ENCODE results near the gene TMEM89. TPM values are rescaled to one million over a fixed set of nuclear protein-coding genes. Genes with fewer than 3 reads are reported as not detected.

TMEM89 gene
- total RNA-seq, 1 experiment from 2014 or later: not detected

DNA sequence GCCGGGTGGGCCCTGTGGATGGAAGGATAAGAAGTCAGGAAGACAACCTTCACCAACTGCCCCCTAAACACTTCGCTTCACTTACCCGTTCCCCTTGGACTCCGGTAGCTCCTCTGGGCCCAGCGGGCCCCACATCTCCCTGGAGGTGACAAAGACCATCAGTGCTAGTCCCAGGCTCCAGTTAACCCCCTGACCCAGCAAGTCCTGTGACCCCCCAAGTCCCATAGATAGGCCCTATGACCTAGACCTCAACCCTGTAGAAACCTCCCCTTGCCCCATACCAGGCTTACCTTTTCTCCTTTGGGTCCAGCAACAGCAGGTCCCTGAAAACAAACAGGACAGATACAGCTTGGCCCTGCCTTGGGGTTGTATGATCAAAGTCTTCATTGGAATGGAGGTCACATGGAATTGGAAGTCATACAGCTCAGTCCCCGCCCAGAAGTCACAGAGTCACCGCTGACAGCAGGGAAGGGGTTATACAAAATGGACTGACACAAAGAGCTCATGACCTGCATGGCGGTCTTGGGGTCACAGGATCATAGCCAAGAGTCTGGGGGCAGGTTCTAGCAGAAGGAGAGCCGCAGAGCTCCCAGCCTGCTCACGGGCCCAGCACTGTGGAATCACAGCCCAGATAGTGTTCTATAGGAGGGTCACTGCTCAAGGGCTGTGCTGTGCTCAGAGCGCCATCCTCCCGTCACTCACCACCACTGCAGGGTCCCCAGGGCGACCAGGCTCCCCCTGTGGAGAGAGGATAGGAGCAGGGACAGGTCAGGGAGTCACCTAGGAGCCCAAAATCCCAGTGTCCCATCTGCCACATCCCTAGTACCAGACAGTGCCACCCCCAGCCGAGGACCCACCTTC lies 39.7 kb downstream of the TMEM89 start:
- no peaks in the 10 kb centered on the region for H4K20me1 ChIP-seq (ENCODE audit: insufficient read depth, low read depth, low read length)
- H3K4me1 ChIP-seq (ENCODE audit: low read length): no peaks in the 10 kb centered on the region
- H3K36me3 ChIP-seq (ENCODE audit: insufficient read depth, low read length): no peaks in the 10 kb centered on the region
- no peaks in the 10 kb centered on the region for H3K79me2 ChIP-seq (ENCODE audit: low read length)
- H3K9me3 ChIP-seq (ENCODE audit: low read length): no peaks in the 10 kb centered on the region
- H3K4me2 ChIP-seq (ENCODE audit: low read depth, low read length, poor library complexity, severe bottlenecking): no peak overlapping the region
- H3K27me3 ChIP-seq (ENCODE audit: low read length): no peaks in the 10 kb centered on the region
- no peak overlapping the region for H3K9ac ChIP-seq (ENCODE audit: low read length)
- H3K27ac ChIP-seq (ENCODE audit: low read length): no peak overlapping the region
- H3K9me2 ChIP-seq (replicated peaks; ENCODE audit: insufficient read depth, low read length): no peaks in the 10 kb centered on the region
- H3K4me3 ChIP-seq (ENCODE audit: low read length): no peak overlapping the region
- DNase-seq: no peak
- H2AFZ ChIP-seq (ENCODE audit: low read length): no peak overlapping the region

GRCh38 chr3:48576647-48577046 lies 44.9 kb downstream of the TMEM89 start:
- no peak overlapping the region for H3K4me2 ChIP-seq (ENCODE audit: low read depth, low read length, poor library complexity, severe bottlenecking)
- DNase-seq: no peak
- no peaks in the 10 kb centered on the region for H3K4me1 ChIP-seq (ENCODE audit: low read length)
- H3K36me3 ChIP-seq (ENCODE audit: insufficient read depth, low read length): no peaks in the 10 kb centered on the region
- H3K4me3 ChIP-seq (ENCODE audit: low read length): no peak overlapping the region
- no peak overlapping the region for H2AFZ ChIP-seq (ENCODE audit: low read length)
- no peak overlapping the region for H3K27ac ChIP-seq (ENCODE audit: low read length)
- H4K20me1 ChIP-seq (ENCODE audit: insufficient read depth, low read depth, low read length): no peaks in the 10 kb centered on the region
- H3K9ac ChIP-seq (ENCODE audit: low read length): no peak overlapping the region
- no peaks in the 10 kb centered on the region for H3K27me3 ChIP-seq (ENCODE audit: low read length)
- H3K9me3 ChIP-seq (ENCODE audit: low read length): no peaks in the 10 kb centered on the region
- no peaks in the 10 kb centered on the region for H3K79me2 ChIP-seq (ENCODE audit: low read length)
- no peaks in the 10 kb centered on the region for H3K9me2 ChIP-seq (replicated peaks; ENCODE audit: insufficient read depth, low read length)

DNA sequence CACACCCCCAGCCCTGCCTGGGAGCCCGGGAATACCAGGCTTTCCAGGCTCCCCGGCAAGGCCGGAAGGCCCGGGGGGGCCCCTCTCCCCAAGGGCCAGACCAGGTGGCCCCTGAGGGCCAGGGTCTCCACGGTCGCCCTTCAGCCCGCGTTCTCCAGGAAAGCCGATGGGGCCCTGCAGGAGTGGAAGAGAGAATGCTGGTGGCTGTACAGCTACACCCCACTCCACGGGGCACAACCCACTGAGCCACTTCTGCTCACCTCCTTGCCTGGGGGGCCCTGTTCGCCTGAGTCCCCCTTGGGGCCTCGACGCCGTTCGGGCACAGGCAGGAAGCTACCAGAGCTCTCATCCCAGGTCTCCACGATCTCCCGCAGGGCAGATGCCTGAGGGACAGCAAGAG lies 46.2 kb downstream of the TMEM89 start:
- DNase-seq: no peak
- Histone ChIP-seq H3K79me2 (ENCODE audit: low read length) (no peaks in the 10 kb centered on the region), H3K4me2 (ENCODE audit: low read depth, low read length, poor library complexity, severe bottlenecking) (no peak overlapping the region), H2AFZ (ENCODE audit: low read length) (no peak overlapping the region), H3K27ac (ENCODE audit: low read length) (no peak overlapping the region), H4K20me1 (ENCODE audit: insufficient read depth, low read depth, low read length) (no peaks in the 10 kb centered on the region), H3K4me3 (ENCODE audit: low read length) (no peak overlapping the region), H3K9ac (ENCODE audit: low read length) (no peak overlapping the region), H3K9me3 (ENCODE audit: low read length) (no peaks in the 10 kb centered on the region), H3K36me3 (ENCODE audit: insufficient read depth, low read length) (no peaks in the 10 kb centered on the region), H3K4me1 (ENCODE audit: low read length) (no peaks in the 10 kb centered on the region), H3K9me2 (replicated peaks; ENCODE audit: insufficient read depth, low read length) (no peaks in the 10 kb centered on the region), H3K27me3 (ENCODE audit: low read length) (no peaks in the 10 kb centered on the region)

GRCh38 chr3:48573973-48574585 lies 47.5 kb downstream of the TMEM89 start:
- no peaks in the 10 kb centered on the region for H4K20me1 ChIP-seq (ENCODE audit: insufficient read depth, low read depth, low read length)
- no peaks in the 10 kb centered on the region for H3K9me3 ChIP-seq (ENCODE audit: low read length)
- H3K27me3 ChIP-seq (ENCODE audit: low read length): no peaks in the 10 kb centered on the region
- H3K4me2 ChIP-seq (ENCODE audit: low read depth, low read length, poor library complexity, severe bottlenecking): no peak overlapping the region
- H3K36me3 ChIP-seq (ENCODE audit: insufficient read depth, low read length): no peaks in the 10 kb centered on the region
- no peak overlapping the region for H3K9ac ChIP-seq (ENCODE audit: low read length)
- H3K79me2 ChIP-seq (ENCODE audit: low read length): no peaks in the 10 kb centered on the region
- no peak for DNase-seq
- H3K27ac ChIP-seq (ENCODE audit: low read length): no peak overlapping the region
- H3K4me3 ChIP-seq (ENCODE audit: low read length): no peak overlapping the region
- no peaks in the 10 kb centered on the region for H3K9me2 ChIP-seq (replicated peaks; ENCODE audit: insufficient read depth, low read length)
- H3K4me1 ChIP-seq (ENCODE audit: low read length): no peaks in the 10 kb centered on the region
- H2AFZ ChIP-seq (ENCODE audit: low read length): no peak overlapping the region

DNA sequence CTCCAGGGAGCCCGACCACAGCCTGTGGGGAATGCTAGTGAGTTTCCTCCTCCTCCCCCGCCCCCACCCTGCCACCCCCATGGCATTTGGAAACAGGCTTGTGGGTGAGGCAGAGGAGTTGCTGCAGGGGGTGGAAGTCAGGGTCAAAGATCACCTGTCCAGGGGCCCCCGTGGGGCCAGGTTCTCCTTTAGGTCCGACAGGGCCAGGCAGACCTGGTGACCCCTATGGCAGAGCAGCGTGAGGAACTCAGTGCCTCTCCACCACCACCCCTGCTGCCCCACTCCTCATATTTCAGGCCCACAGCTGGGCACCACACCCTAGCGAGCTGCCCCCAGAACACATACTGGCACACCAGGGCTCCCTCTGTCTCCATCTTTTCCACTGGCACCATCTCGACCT lies 49.1 kb downstream of the TMEM89 start:
- no peaks in the 10 kb centered on the region for H3K27me3 ChIP-seq (ENCODE audit: low read length)
- H3K36me3 ChIP-seq (ENCODE audit: insufficient read depth, low read length): no peaks in the 10 kb centered on the region
- H3K79me2 ChIP-seq (ENCODE audit: low read length): no peaks in the 10 kb centered on the region
- no peak overlapping the region for H3K27ac ChIP-seq (ENCODE audit: low read length)
- no peaks in the 10 kb centered on the region for H3K4me1 ChIP-seq (ENCODE audit: low read length)
- no peak overlapping the region for H3K4me3 ChIP-seq (ENCODE audit: low read length)
- no peak for DNase-seq
- H3K4me2 ChIP-seq (ENCODE audit: low read depth, low read length, poor library complexity, severe bottlenecking): no peak overlapping the region
- no peaks in the 10 kb centered on the region for H3K9me3 ChIP-seq (ENCODE audit: low read length)
- H2AFZ ChIP-seq (ENCODE audit: low read length): no peak overlapping the region
- no peaks in the 10 kb centered on the region for H3K9me2 ChIP-seq (replicated peaks; ENCODE audit: insufficient read depth, low read length)
- no peak overlapping the region for H3K9ac ChIP-seq (ENCODE audit: low read length)
- no peaks in the 10 kb centered on the region for H4K20me1 ChIP-seq (ENCODE audit: insufficient read depth, low read depth, low read length)

DNA sequence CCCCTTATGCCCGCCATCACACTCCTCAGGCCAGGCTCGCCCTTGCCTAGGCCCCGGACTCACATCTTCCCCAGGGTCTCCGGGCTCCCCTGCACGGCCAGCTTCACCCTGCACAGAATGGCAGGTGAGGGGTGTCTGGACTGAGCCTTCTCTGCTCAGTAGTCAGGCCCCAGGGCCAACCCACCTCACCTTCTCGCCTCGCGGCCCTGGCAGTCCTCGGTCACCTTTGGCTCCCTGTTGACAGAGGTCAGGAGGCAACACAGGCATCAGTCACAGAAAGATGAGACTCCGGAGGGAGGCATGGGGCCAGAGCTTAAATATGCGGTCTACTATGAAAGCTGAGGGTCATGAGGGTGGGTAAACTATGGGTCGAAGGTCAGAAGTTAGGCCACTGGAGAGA lies 49.6 kb downstream of the TMEM89 start:
- Histone ChIP-seq H3K9me2 (replicated peaks; ENCODE audit: insufficient read depth, low read length) (no peaks in the 10 kb centered on the region), H3K27ac (ENCODE audit: low read length) (no peak overlapping the region), H3K27me3 (ENCODE audit: low read length) (no peaks in the 10 kb centered on the region), H4K20me1 (ENCODE audit: insufficient read depth, low read depth, low read length) (no peaks in the 10 kb centered on the region), H3K9ac (ENCODE audit: low read length) (no peak overlapping the region), H3K9me3 (ENCODE audit: low read length) (no peaks in the 10 kb centered on the region), H2AFZ (ENCODE audit: low read length) (no peak overlapping the region), H3K36me3 (ENCODE audit: insufficient read depth, low read length) (no peaks in the 10 kb centered on the region), H3K4me1 (ENCODE audit: low read length) (no peaks in the 10 kb centered on the region), H3K4me3 (ENCODE audit: low read length) (no peak overlapping the region), H3K4me2 (ENCODE audit: low read depth, low read length, poor library complexity, severe bottlenecking) (no peak overlapping the region), H3K79me2 (ENCODE audit: low read length) (no peaks in the 10 kb centered on the region)
- no peak for DNase-seq

Other genes starting within 250 kb of the TMEM89 start
- not detected in 2 replicates for gene FBXW12, start 249.6 kb downstream of the TMEM89 start, total RNA-seq (2014; rRNA removed; shearing (Covaris generic); ENCODE audit: low replicate concordance)
- 34.0 and 48.3 TPM in 2 replicates for gene PLXNB1, start 191.7 kb downstream of the TMEM89 start, total RNA-seq (2014; rRNA removed; shearing (Covaris generic); ENCODE audit: low replicate concordance)
- gene CCDC51, start 181.7 kb downstream of the TMEM89 start, total RNA-seq (2014; rRNA removed; shearing (Covaris generic); ENCODE audit: low replicate concordance): 22.0 and 28.3 TPM in 2 replicates
- gene TMA7, start 181.5 kb downstream of the TMEM89 start, total RNA-seq (2014; rRNA removed; shearing (Covaris generic); ENCODE audit: low replicate concordance): 300 and 483 TPM in 2 replicates
- 7.3 and 10.9 TPM in 2 replicates for gene ATRIP, start 175.0 kb downstream of the TMEM89 start, total RNA-seq (2014; rRNA removed; shearing (Covaris generic); ENCODE audit: low replicate concordance)
- 141 and 149 TPM in 2 replicates for gene SHISA5, start 117.6 kb downstream of the TMEM89 start, total RNA-seq (2014; rRNA removed; shearing (Covaris generic); ENCODE audit: low replicate concordance)
- gene PFKFB4, start 65.0 kb downstream of the TMEM89 start, total RNA-seq (2014; rRNA removed; shearing (Covaris generic); ENCODE audit: low replicate concordance): 55.2 and 89.6 TPM in 2 replicates
- gene UCN2, start 58.0 kb downstream of the TMEM89 start, total RNA-seq (2014; rRNA removed; shearing (Covaris generic); ENCODE audit: low replicate concordance): not detected in 2 replicates
- gene COL7A1, start 26.4 kb downstream of the TMEM89 start, total RNA-seq (2014; rRNA removed; shearing (Covaris generic); ENCODE audit: low replicate concordance): 0.78 and 13.0 TPM in 2 replicates
- 80.3 and 165 TPM in 2 replicates for gene UQCRC1, start 12.1 kb downstream of the TMEM89 start, total RNA-seq (2014; rRNA removed; shearing (Covaris generic); ENCODE audit: low replicate concordance)
- gene SLC26A6, start 13.7 kb upstream of the TMEM89 start, total RNA-seq (2014; rRNA removed; shearing (Covaris generic); ENCODE audit: low replicate concordance): 52.7 and 69.1 TPM in 2 replicates
- gene CELSR3, start 41.1 kb upstream of the TMEM89 start, total RNA-seq (2014; rRNA removed; shearing (Covaris generic); ENCODE audit: low replicate concordance): 3.8 and 7.0 TPM in 2 replicates
- gene NCKIPSD, start 64.1 kb upstream of the TMEM89 start, total RNA-seq (2014; rRNA removed; shearing (Covaris generic); ENCODE audit: low replicate concordance): 25.5 and 36.1 TPM in 2 replicates
- gene IP6K2, start 95.5 kb upstream of the TMEM89 start, total RNA-seq (2014; rRNA removed; shearing (Covaris generic); ENCODE audit: low replicate concordance): 93.6 and 104 TPM in 2 replicates
- 37.9 and 51.5 TPM in 2 replicates for gene PRKAR2A, start 226.1 kb upstream of the TMEM89 start, total RNA-seq (2014; rRNA removed; shearing (Covaris generic); ENCODE audit: low replicate concordance)

Measured in Karpas-422 (cell line).